ENCODE data around the gene IQCH.

IQCH gene

DNA sequence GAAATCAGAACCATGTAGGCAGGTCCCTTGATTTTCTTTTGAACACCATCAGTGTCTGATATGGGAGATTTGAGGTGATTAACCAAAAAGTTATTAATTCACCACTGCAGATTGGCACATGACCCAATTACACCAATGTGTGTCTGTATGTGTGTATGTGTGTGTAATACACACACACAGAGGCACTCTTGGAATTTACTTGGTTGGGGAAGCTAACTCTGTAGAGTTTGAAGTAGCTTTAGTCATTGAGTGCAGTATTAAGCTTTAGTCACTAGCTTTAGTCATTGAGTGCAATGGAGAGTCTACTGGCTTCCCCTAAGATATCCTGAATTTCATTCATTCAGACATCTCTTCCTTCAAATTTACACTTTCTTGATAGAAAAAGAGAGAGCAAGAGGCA is 156.9 kb downstream of the IQCH start:
- H3K4me3 ChIP-seq (ENCODE audit: low read depth, low read length), result no peak overlapping the region
- TF ChIP-seq, protein P1, sequence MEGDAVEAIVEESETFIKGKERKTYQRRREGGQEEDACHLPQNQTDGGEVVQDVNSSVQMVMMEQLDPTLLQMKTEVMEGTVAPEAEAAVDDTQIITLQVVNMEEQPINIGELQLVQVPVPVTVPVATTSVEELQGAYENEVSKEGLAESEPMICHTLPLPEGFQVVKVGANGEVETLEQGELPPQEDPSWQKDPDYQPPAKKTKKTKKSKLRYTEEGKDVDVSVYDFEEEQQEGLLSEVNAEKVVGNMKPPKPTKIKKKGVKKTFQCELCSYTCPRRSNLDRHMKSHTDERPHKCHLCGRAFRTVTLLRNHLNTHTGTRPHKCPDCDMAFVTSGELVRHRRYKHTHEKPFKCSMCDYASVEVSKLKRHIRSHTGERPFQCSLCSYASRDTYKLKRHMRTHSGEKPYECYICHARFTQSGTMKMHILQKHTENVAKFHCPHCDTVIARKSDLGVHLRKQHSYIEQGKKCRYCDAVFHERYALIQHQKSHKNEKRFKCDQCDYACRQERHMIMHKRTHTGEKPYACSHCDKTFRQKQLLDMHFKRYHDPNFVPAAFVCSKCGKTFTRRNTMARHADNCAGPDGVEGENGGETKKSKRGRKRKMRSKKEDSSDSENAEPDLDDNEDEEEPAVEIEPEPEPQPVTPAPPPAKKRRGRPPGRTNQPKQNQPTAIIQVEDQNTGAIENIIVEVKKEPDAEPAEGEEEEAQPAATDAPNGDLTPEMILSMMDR (IDR thresholded peaks at IDR 0.05; ENCODE audit: borderline replicate concordance, insufficient read depth, low read depth, low read length), result no peak

DNA sequence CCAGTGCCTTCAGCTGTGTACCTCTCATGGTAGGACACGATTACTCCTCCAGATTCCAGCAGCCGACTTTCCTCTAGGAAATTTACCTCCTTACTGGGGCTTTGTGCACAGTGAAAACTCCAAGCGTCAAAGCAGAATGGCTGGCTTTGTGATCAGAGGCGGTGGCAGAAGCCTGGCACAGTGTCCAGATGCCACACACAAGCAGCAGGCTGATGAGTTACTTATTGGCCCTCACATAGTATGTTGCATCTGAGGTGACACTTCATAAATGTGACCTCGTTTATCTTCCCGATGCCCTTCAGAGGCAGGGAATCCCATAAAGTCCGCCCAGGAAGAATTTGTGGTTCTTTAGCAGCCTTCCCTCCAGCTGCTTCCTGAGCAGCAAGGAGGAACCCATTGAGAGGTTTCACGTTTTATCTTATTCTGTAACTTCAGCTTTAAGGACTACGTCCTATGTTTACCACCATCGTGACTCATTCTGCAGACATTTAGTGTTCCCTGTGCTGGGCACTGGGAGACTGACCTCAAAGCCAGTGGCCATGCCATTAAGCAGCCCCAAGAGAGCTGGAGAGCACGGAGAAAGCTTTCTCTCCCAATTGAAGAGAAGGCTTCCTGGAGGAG is 159.3 kb downstream of the IQCH start:
- no peak overlapping the region for H3K4me3 ChIP-seq (ENCODE audit: low read depth, low read length)
- TF ChIP-seq, protein P1 (IDR thresholded peaks at IDR 0.05; ENCODE audit: borderline replicate concordance, insufficient read depth, low read depth, low read length), result no peak

DNA sequence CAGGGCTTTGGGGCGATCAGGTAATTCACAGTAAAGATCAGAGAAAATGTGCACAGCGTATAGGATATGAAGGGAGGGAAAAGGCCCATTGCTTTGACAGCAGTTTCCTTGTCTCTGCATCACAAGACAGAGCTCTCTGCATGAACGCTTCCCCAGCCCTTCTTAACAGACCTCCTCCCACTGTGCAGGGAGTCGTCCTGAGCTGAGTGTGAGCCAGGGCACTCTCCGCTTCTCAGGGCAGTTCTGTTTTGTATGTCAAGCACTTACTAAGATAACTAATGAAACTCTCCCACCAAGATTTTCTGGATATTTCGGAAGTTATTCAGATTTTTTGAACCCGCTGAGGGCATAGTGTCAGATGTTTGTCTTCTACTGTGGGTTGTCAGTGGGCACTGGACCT is 160.6 kb downstream of the IQCH start:
- TF ChIP-seq, protein P1 (IDR thresholded peaks at IDR 0.05; ENCODE audit: borderline replicate concordance, insufficient read depth, low read depth, low read length), result no peak

DNA sequence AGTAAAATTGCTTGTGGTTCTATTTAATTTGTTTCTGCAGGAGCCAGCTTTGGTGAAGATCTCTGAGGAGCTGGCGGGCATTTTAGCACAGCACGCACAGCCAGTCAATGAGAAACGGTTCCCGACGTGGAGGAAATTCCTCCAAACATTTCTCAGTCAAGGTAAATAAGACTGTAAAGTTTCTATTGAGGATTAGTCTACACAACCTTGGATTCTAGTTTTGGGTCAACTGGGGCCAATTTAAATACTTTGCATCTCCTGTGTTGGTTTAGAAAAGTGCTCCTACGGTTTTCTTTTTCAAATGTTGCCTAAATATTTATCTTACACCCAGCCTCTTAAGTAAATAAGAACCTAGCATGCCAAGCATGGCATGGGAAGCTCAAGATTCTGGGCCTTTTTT is 162.3 kb downstream of the IQCH start:
- TF ChIP-seq, protein P1 (IDR thresholded peaks at IDR 0.05; ENCODE audit: borderline replicate concordance, insufficient read depth, low read depth, low read length), result no peak
- no peak overlapping the region for H3K4me3 ChIP-seq (ENCODE audit: low read depth, low read length)

More for the DNA sequence above, 160.6 kb downstream of the IQCH start:
- no peak overlapping the region for H3K4me3 ChIP-seq (ENCODE audit: low read depth, low read length)

DNA sequence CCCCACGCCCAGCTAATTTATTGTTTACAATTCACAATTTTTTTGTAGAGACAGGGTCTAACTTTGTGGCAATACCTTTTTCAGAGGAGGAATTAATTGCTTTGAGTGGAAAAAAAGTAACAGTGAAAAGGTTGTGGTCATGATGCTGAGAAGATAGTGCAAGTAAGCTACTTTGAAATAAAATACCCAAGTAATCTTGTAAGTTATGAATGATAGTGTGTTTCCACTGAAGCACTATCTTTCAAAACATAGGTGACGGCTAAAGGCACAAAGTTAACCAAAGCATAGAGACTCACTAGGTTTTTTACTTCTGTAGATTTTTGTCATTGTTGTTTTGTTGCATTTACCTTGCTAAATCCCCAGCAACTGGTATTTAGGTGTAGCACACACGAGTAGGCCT is 165.1 kb downstream of the IQCH start:
- TF ChIP-seq, protein P1 (IDR thresholded peaks at IDR 0.05; ENCODE audit: borderline replicate concordance, insufficient read depth, low read depth, low read length), result no peak
- no peak overlapping the region for H3K4me3 ChIP-seq (ENCODE audit: low read depth, low read length)

DNA sequence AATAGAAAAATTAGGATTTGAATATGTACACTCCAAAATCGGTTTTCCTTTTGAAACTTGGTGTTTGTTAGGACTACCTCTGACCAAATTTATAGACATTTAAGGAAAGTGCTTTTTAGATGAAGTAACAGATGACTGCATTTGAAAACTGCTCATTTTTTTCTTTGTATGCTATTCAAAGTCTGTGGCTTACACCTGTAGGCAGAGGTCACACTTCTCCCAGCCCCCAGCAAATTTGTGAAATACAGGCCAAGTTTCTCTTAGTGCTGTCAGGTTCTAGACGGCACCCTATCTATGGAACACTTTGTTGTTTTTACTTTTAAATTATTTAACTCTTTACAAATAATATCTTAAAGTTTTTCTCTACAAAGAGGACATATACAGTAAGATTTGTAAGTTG is 165.6 kb downstream of the IQCH start:
- TF ChIP-seq, protein P1 (IDR thresholded peaks at IDR 0.05; ENCODE audit: borderline replicate concordance, insufficient read depth, low read depth, low read length), result no peak

DNA sequence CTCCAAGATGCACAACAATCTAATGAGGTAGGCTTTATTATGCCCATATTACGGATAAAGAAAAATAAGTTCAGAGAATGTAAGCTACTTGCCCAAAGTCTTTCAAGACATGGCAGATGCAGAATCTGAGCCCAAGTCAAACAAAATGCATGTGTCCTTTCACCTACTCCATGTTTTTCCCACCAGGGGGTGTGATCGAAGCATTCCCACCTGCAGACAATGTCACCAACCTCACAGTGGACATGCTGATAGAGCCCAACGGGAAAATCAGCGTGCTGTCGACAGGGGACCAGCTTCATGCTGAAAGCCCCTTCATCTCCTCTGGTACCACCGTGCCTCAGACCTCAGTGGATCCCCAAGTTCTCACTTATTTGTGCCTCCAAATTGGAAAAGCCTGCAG is 166.5 kb downstream of the IQCH start:
- H3K4me3 ChIP-seq (ENCODE audit: low read depth, low read length), result no peak overlapping the region

More for the DNA sequence above, 165.6 kb downstream of the IQCH start:
- H3K4me3 ChIP-seq (ENCODE audit: low read depth, low read length), result no peak overlapping the region

More for the DNA sequence above, 166.5 kb downstream of the IQCH start:
- TF ChIP-seq, protein P1 (IDR thresholded peaks at IDR 0.05; ENCODE audit: borderline replicate concordance, insufficient read depth, low read depth, low read length), result no peak

All from GM12875 (cell line).